PFSK-1 (cell line): Measurements from ENCODE around the gene SCRN2. TPM values are rescaled to one million over a fixed set of nuclear protein-coding genes. Genes with fewer than 3 reads are reported as not detected.

Experiments
- FOXP2 ChIP-seq: optimal IDR thresholded peaks from 2 replicates; pipeline ENCODE3; 2011; ENCODE audit warnings: borderline replicate concordance, control low read depth, inconsistent platforms; ENCODE audit not compliant: insufficient read depth; ENCODE audit errors: extremely low read length, extremely low read depth
- POLR2AphosphoS5 ChIP-seq: IDR thresholded peaks from 2 replicates; pipeline ENCODE4 v1.6.1; 2012; ENCODE audit warnings: low read depth, mild to moderate bottlenecking, control low read depth, low read length, moderate library complexity
- REST ChIP-seq, 2 experiments: IDR thresholded peaks; 2 replicates each; pipeline versions ENCODE4 v1.6.1 to v1.8.0; 2011 to 2012; ENCODE audit warnings: low read depth in 2 of 2, low read length in 2 of 2, control low read depth in 1 of 2, inconsistent platforms in 1 of 2, mild to moderate bottlenecking in 1 of 2, moderate library complexity in 1 of 2; ENCODE audit not compliant: insufficient read depth in 1 of 2
- SIN3A ChIP-seq: IDR thresholded peaks from 2 replicates; pipeline ENCODE4 v1.6.1; 2012; ENCODE audit warnings: mild to moderate bottlenecking, low read length, moderate library complexity, borderline replicate concordance; ENCODE audit not compliant: insufficient read depth
- TAF1 ChIP-seq: IDR thresholded peaks from 2 replicates; pipeline ENCODE4 v1.6.1; 2012; ENCODE audit warnings: low read length, control low read depth, borderline replicate concordance; ENCODE audit not compliant: insufficient read depth
- polyA plus RNA-seq: library from polyadenylated mRNA; unstranded; fragments of >200 nt; gene quantifications from one replicate; pipeline ENCODE4 v1.2.1, GENCODE V29; 2012; ENCODE audit warnings: low read depth, missing spikeins; ENCODE audit not compliant: insufficient read length

SCRN2 gene
- polyA plus RNA-seq = 30.5 TPM

- TF ChIP-seq TAF1 (no peak), POLR2AphosphoS5 (peak; percentile 60), FOXP2 (peak; percentile 41), SIN3A (no peak), REST (IDR thresholded peaks at IDR 0.05; ENCODE audit: insufficient read depth in 1 of 2, low read depth in 2 of 2, low read length in 2 of 2) (no peak)
These were observed at the start of gene SCRN2 for GRCh38 chr17:47840742-47841487. Gene SCRN2, minus strand, starts transcription at chr17:47841273. Its CDS starts 430 bp downstream, at chr17:47840843.

- TF ChIP-seq REST (IDR thresholded peaks at IDR 0.05; ENCODE audit: insufficient read depth in 1 of 2, low read depth in 2 of 2, low read length in 2 of 2) (no peak), SIN3A (no peak), TAF1 (no peak), FOXP2 (no peak), POLR2AphosphoS5 (no peak)
These were observed 48.9 kb upstream of the SCRN2 start for GRCh38 chr17:47889734-47890529.

- TF ChIP-seq TAF1 (no peak), POLR2AphosphoS5 (no peak), FOXP2 (no peak), REST (IDR thresholded peaks at IDR 0.05; ENCODE audit: insufficient read depth in 1 of 2, low read depth in 2 of 2, low read length in 2 of 2) (no peak), SIN3A (no peak)
These were observed 47.2 kb upstream of the SCRN2 start for GRCh38 chr17:47888293-47888692.

GRCh38 chr17:47884905-47885730, 44.0 kb upstream of the SCRN2 start:
- TF ChIP-seq REST (IDR thresholded peaks at IDR 0.05; ENCODE audit: insufficient read depth in 1 of 2, low read depth in 2 of 2, low read length in 2 of 2) = peak in 1 of 2 experiments; percentile 45; a peak in 1 of 4 replicates
- TF ChIP-seq SIN3A = no peak
